Lung microvascular endothelial cell (primary cell): Measurements from ENCODE around the gene FLNA. TPM values are rescaled to one million over a fixed set of nuclear protein-coding genes. Genes with fewer than 3 reads are reported as not detected.
A peak's percentile ranks its signal among the peaks of the same experiment; 100 is the strongest.

ENCODE experiments used
- DNase-seq, 2 donors: peaks; one replicate each; pipeline versions ENCODE4 v3.0.0 to v3.0.0-alpha.2; 2010; ENCODE audit warnings: low read depth in 2 of 2
- total RNA-seq: library from RNA; depleted of rRNA; stranded (reverse); fragments of >200 nt; gene quantifications from 2 replicates; pipeline ENCODE4 v1.2.1, GENCODE V29; 2014

Gene FLNA
- total RNA-seq, 1 donor from 2014 or later, result 781 TPM

- peak in 1 of 2 donors; percentile 22 for DNase-seq
Measured at GRCh38 chrX:154334496-154334895, 39.9 kb downstream of the FLNA start.

- peak in 1 of 2 donors; percentile 76 for DNase-seq
Measured at GRCh38 chrX:154333837-154334271, 40.6 kb downstream of the FLNA start.

GRCh38 chrX:154333116-154333515 lies 41.3 kb downstream of the FLNA start:
- no peak for DNase-seq

- DNase-seq, result no peak
Measured at GRCh38 chrX:154332561-154332960, 41.9 kb downstream of the FLNA start.

GRCh38 chrX:154329294-154329693 lies 45.1 kb downstream of the FLNA start:
- DNase-seq, result no peak

- no peak for DNase-seq
Measured at GRCh38 chrX:154328646-154329045, 45.8 kb downstream of the FLNA start.

GRCh38 chrX:154327038-154327820 lies 47.2 kb downstream of the FLNA start:
- peak in 1 of 2 donors; percentile 43 for DNase-seq

GRCh38 chrX:154325541-154325940 lies 48.9 kb downstream of the FLNA start:
- no peak for DNase-seq

GRCh38 chrX:154323537-154323936 lies 50.9 kb downstream of the FLNA start:
- no peak for DNase-seq

- DNase-seq, result no peak
Measured at GRCh38 chrX:154322890-154323289, 51.5 kb downstream of the FLNA start.

GRCh38 chrX:154321594-154321993 lies 52.8 kb downstream of the FLNA start:
- peak in 1 of 2 donors; percentile 26 for DNase-seq

- no peak for DNase-seq
Measured at GRCh38 chrX:154321152-154321551, 53.3 kb downstream of the FLNA start.

GRCh38 chrX:154320406-154320805 lies 54.0 kb downstream of the FLNA start:
- no peak for DNase-seq

GRCh38 chrX:154317391-154317995 lies 56.9 kb downstream of the FLNA start:
- DNase-seq, result peak; percentile 40 to 46

- no peak for DNase-seq
Measured at GRCh38 chrX:154315416-154315815, 59.0 kb downstream of the FLNA start.

- no peak for DNase-seq
Measured at GRCh38 chrX:154313147-154313546, 61.3 kb downstream of the FLNA start.

GRCh38 chrX:154312116-154312515 lies 62.3 kb downstream of the FLNA start:
- DNase-seq, result no peak

- no peak for DNase-seq
Measured at GRCh38 chrX:154310616-154311536, 63.6 kb downstream of the FLNA start.

- DNase-seq, result no peak
Measured at GRCh38 chrX:154309041-154309775, 65.2 kb downstream of the FLNA start.

GRCh38 chrX:154308108-154308946 lies 66.1 kb downstream of the FLNA start:
- DNase-seq, result peak; percentile 49 to 68
